Testis (tissue), 2 donors: Measurements from ENCODE around the gene ENTPD1.

Source experiments
- POLR2A ChIP-seq: fragments of 450-650 bp; IDR thresholded peaks from one replicate; pipeline ENCODE4 v1.6.1; 2017; ENCODE audit warnings: antibody characterized with exemption, mild to moderate bottlenecking, moderate library complexity
- TF ChIP-seq, protein P1 (sequence below), 3 experiments: fragments of 450-650 bp in 2 of 3; fragments of 200-600 bp in 1 of 3; sonication (generic) in 1 of 3; IDR thresholded peaks; one replicate each; pipeline ENCODE4 v1.5.1; 2016 to 2019; ENCODE audit warnings: antibody characterized with exemption in 3 of 3, mild to moderate bottlenecking in 2 of 3, moderate library complexity in 1 of 3

DNA sequence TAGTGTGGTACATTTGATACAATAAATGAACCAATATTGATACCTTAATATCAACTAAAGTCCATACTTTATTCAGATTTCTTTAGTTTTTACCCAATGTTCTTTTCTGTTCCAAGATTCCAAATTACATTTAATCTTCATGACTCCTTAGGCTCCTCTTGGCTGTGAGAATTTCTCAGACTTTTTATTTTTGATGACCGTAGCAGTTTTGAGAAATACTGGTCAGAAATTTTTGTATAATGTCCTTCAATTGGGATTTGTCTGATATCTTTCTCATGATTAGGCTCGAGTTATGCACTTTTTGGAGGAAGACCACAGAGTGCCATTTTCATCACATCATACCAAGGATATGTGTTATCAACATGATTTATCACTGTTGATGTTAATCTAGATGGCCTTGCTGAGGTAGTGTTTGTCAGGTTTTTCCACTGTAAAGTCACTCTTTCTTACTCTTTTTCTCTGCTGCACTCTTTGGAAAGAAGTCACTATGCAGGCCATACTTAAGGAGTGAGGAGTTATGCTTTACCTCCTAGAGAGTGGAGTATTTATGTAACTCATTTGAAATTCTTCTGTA, 12.9 kb upstream of the ENTPD1 start:
- TF ChIP-seq, protein P1, sequence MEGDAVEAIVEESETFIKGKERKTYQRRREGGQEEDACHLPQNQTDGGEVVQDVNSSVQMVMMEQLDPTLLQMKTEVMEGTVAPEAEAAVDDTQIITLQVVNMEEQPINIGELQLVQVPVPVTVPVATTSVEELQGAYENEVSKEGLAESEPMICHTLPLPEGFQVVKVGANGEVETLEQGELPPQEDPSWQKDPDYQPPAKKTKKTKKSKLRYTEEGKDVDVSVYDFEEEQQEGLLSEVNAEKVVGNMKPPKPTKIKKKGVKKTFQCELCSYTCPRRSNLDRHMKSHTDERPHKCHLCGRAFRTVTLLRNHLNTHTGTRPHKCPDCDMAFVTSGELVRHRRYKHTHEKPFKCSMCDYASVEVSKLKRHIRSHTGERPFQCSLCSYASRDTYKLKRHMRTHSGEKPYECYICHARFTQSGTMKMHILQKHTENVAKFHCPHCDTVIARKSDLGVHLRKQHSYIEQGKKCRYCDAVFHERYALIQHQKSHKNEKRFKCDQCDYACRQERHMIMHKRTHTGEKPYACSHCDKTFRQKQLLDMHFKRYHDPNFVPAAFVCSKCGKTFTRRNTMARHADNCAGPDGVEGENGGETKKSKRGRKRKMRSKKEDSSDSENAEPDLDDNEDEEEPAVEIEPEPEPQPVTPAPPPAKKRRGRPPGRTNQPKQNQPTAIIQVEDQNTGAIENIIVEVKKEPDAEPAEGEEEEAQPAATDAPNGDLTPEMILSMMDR (IDR thresholded peaks at IDR 0.05) = no peak
- no peak for TF ChIP-seq POLR2A
